SK-N-SH (cell line): ENCODE measurements around the gene DDX52. TPM values are rescaled to one million over a fixed set of nuclear protein-coding genes. Genes with fewer than 3 reads are reported as not detected.
"Not testable (repeated sequence)": the region's sequence is repeated elsewhere in the genome, so short reads cannot be mapped to it uniquely, and the experiment has no call there.

Experiments used
- CTCF ChIA-PET: fragments of 300-600, 350-600 bp; formaldehyde crosslinking; extraction: SDS; loops from one replicate; lab custom pipeline; 2021; lab: Yijun Ruan, JAX
- POLR2A ChIA-PET: fragments of 350-600 bp; sonication (Branson Sonifier 250); formaldehyde crosslinking; extraction: SDS; loops from one replicate; lab custom pipeline; 2020; ENCODE audit warnings: antibody characterized with exemption, inconsistent platforms; lab: Yijun Ruan, JAX
- DNase-seq: peaks from one replicate; pipeline ENCODE4 v3.0.0; 2012
- H2AFZ ChIP-seq: fragments of 200-600 bp; sonication (generic); 2 replicates; pipeline ENCODE4 v1.8.1; 2016; ENCODE audit warnings: antibody characterized with exemption, mild to moderate bottlenecking, low read depth
- H3F3A ChIP-seq: fragments of 200-600 bp; sonication (generic); replicated peaks from 2 replicates; pipeline ENCODE3; 2016; ENCODE audit warnings: antibody characterized with exemption, mild to moderate bottlenecking; ENCODE audit not compliant: insufficient read depth
- H3K27ac ChIP-seq, 2 experiments: fragments of 200-500 bp in 1 of 2; fragments of 200-600 bp in 1 of 2; sonication (Bioruptor generic) in 1 of 2; sonication (generic), shearing (Covaris generic) in 1 of 2; 2 replicates each; pipeline versions ENCODE4 v1.5.1 to v1.6.1; 2014 to 2016; ENCODE audit warnings: low read depth in 2 of 2, inconsistent platforms in 1 of 2, low read length in 1 of 2, mild to moderate bottlenecking in 1 of 2, mixed read lengths in 1 of 2
- H3K27me3 ChIP-seq: fragments of 200-600 bp; sonication (generic), shearing (Covaris generic); 2 replicates; pipeline ENCODE4 v1.6.1; 2016; ENCODE audit warnings: mixed run types; ENCODE audit not compliant: insufficient read depth
- H3K36me3 ChIP-seq, 2 experiments: fragments of 200-500 bp in 1 of 2; fragments of 200-600 bp in 1 of 2; sonication (Bioruptor generic) in 1 of 2; sonication (generic) in 1 of 2; replicated peaks in 1 of 2; 2 replicates each; pipeline versions ENCODE3 to v1.5.1; 2014 to 2016; ENCODE audit warnings: low read length in 1 of 2, mild to moderate bottlenecking in 1 of 2; ENCODE audit not compliant: insufficient read depth in 2 of 2, control insufficient read depth in 1 of 2
- H3K4me1 ChIP-seq, 2 experiments: fragments of 200-500 bp in 1 of 2; fragments of 200-600 bp in 1 of 2; sonication (Bioruptor generic) in 1 of 2; sonication (generic), shearing (Covaris generic) in 1 of 2; 2 replicates each; pipeline versions ENCODE4 v1.5.1 to v1.6.1; 2014 to 2016; ENCODE audit warnings: low read depth in 1 of 2, low read length in 1 of 2, mixed run types in 1 of 2; ENCODE audit not compliant: insufficient read depth in 2 of 2, control insufficient read depth in 1 of 2
- H3K4me2 ChIP-seq: fragments of 200-600 bp; sonication (generic), shearing (Covaris generic); 2 replicates; pipeline ENCODE4 v1.6.1; 2017; ENCODE audit warnings: mixed run types
- H3K4me3 ChIP-seq, 2 experiments: fragments of 200-500 bp in 1 of 2; fragments of 200-600 bp in 1 of 2; sonication (Bioruptor generic) in 1 of 2; sonication (generic), shearing (Covaris generic) in 1 of 2; 2 replicates each; pipeline versions ENCODE4 v1.5.1 to v1.8.1; 2014 to 2016; ENCODE audit warnings: low read depth in 2 of 2, inconsistent platforms in 1 of 2, low read length in 1 of 2, mild to moderate bottlenecking in 1 of 2, mixed read lengths in 1 of 2, moderate library complexity in 1 of 2
- H3K79me2 ChIP-seq: fragments of 200-600 bp; sonication (generic); 2 replicates; pipeline ENCODE4 v1.8.1; 2017; ENCODE audit warnings: mild to moderate bottlenecking; ENCODE audit not compliant: insufficient read depth
- H3K9ac ChIP-seq: fragments of 200-600 bp; sonication (generic); 2 replicates; pipeline ENCODE4 v1.6.1; 2017; ENCODE audit warnings: mixed run types
- H3K9me2 ChIP-seq: fragments of 200-600 bp; sonication (generic); 2 replicates; pipeline ENCODE4 v1.6.1; 2017; ENCODE audit warnings: mixed run types
- H3K9me3 ChIP-seq: fragments of 200-600 bp; sonication (generic); 2 replicates; pipeline ENCODE4 v1.6.1; 2017; ENCODE audit warnings: mixed run types, mild to moderate bottlenecking, moderate library complexity
- H4K20me1 ChIP-seq: fragments of 200-600 bp; sonication (generic); 2 replicates; pipeline ENCODE4 v1.6.1; 2017; ENCODE audit warnings: mild to moderate bottlenecking, mixed run types; ENCODE audit not compliant: insufficient read depth
- CHD2 ChIP-seq: fragments of 150-350 bp; IDR thresholded peaks from 2 replicates; pipeline ENCODE4 v1.6.1; 2018; ENCODE audit warnings: low read length; ENCODE audit not compliant: partially characterized antibody
- EZH2phosphoT487 ChIP-seq: fragments of 200-600 bp; sonication (generic); IDR thresholded peaks from 2 replicates; pipeline ENCODE4 v1.6.1; 2017; ENCODE audit warnings: low read depth, mixed run types, mild to moderate bottlenecking, antibody characterized with exemption, moderate library complexity, borderline replicate concordance
- FOSL2 ChIP-seq: IDR thresholded peaks from 2 replicates; pipeline ENCODE4 v1.4.0; 2012; ENCODE audit warnings: low read depth, mild to moderate bottlenecking, moderate library complexity, borderline replicate concordance
- FOXJ3 ChIP-seq: sonication (generic); formaldehyde crosslinking; IDR thresholded peaks from 2 replicates; pipeline ENCODE4 v1.5.1; 2020; ENCODE audit warnings: mild to moderate bottlenecking, missing genetic modification reagents
- FOXM1 ChIP-seq: IDR thresholded peaks from 2 replicates; pipeline ENCODE4 v1.4.0; 2012; ENCODE audit warnings: low read depth, mild to moderate bottlenecking
- GATA2 ChIP-seq: sonication (generic); formaldehyde crosslinking; IDR thresholded peaks from 2 replicates; pipeline ENCODE4 v1.5.0; 2020; ENCODE audit warnings: mild to moderate bottlenecking, missing genetic modification reagents
- MAX ChIP-seq: IDR thresholded peaks from 2 replicates; pipeline ENCODE4 v1.4.0; 2012; ENCODE audit warnings: low read depth
- MEF2A ChIP-seq: IDR thresholded peaks from 2 replicates; pipeline ENCODE4 v1.4.0; 2012; ENCODE audit warnings: low read depth, borderline replicate concordance
- NRF1 ChIP-seq: IDR thresholded peaks from 2 replicates; pipeline ENCODE4 v1.6.1; 2012; ENCODE audit warnings: low read depth, mild to moderate bottlenecking, low read length
- PBX3 ChIP-seq: IDR thresholded peaks from 2 replicates; pipeline ENCODE4; 2012
- RAD21 ChIP-seq: IDR thresholded peaks from 2 replicates; pipeline ENCODE4 v1.6.1; 2012; ENCODE audit warnings: mild to moderate bottlenecking, low read length
- RCOR1 ChIP-seq: fragments of 150-350 bp; IDR thresholded peaks from 2 replicates; pipeline ENCODE4 v1.6.1; 2017; ENCODE audit warnings: antibody characterized with exemption, low read length
- RXRA ChIP-seq: IDR thresholded peaks from 2 replicates; pipeline ENCODE4 v1.4.0; 2012; ENCODE audit warnings: low read depth, mild to moderate bottlenecking, borderline replicate concordance
- SMC3 ChIP-seq: IDR thresholded peaks from 2 replicates; pipeline ENCODE4 v1.6.1; 2012; ENCODE audit warnings: low read depth, low read length, improper control_type of control experiment
- TAF1 ChIP-seq: IDR thresholded peaks from 2 replicates; pipeline ENCODE4 v1.6.1; 2012; ENCODE audit warnings: low read depth, mild to moderate bottlenecking, low read length, moderate library complexity, borderline replicate concordance
- TCF12 ChIP-seq: IDR thresholded peaks from 2 replicates; pipeline ENCODE4 v1.4.0; 2012
- TEAD4 ChIP-seq: IDR thresholded peaks from 2 replicates; pipeline ENCODE4 v1.4.0; 2012; ENCODE audit warnings: mild to moderate bottlenecking, borderline replicate concordance; ENCODE audit not compliant: insufficient read depth
- YY1 ChIP-seq: IDR thresholded peaks from 2 replicates; pipeline ENCODE4 v1.4.0; 2012; ENCODE audit warnings: low read depth, mild to moderate bottlenecking
- WGBS: methylation state at CpG from one replicate; pipeline ENCODE4 v1.1.6; 2017; ENCODE audit warnings: low lambda C conversion rate; 5-methylcytosine and 5-hydroxymethylcytosine counted together
- polyA plus RNA-seq, 3 experiments: library from polyadenylated mRNA; depleted of rRNA; stranded (reverse); fragments of >200 nt; gene quantifications; 2 replicates each; pipeline ENCODE4 v1.2.3, GENCODE V29; 2012

Gene DDX52
- polyA plus RNA-seq, 1 of the 3 experiments (the other 2 are of a cell fraction): 7.3 TPM

GRCh38 chr17:37683454-37683984 is 40.3 kb upstream of the DDX52 start:
- TF ChIP-seq TAF1: no peak
- no peak for TF ChIP-seq MEF2A
- no peak for TF ChIP-seq FOXM1
- no peak for TF ChIP-seq NRF1
- TF ChIP-seq PBX3: no peak
- no peak for TF ChIP-seq RAD21
- TF ChIP-seq RXRA: no peak
- TF ChIP-seq TEAD4: no peak
- TF ChIP-seq FOXJ3 (CRISPR knock-in tag): no peak
- TF ChIP-seq MAX: no peak
- TF ChIP-seq SMC3: no peak
- TF ChIP-seq CHD2: no peak
- no peak for TF ChIP-seq EZH2phosphoT487
- no peak for TF ChIP-seq GATA2
- TF ChIP-seq FOSL2: no peak
- TF ChIP-seq YY1: no peak
- TF ChIP-seq, all 33 proteins: peak for 0
- DNase-seq: no peak
- Histone ChIP-seq H3K27me3 (no peaks in the 10 kb centered on the region), H3K36me3 (no peaks in the 10 kb centered on the region), H3K79me2 (no peaks in the 10 kb centered on the region), H3F3A (no peaks in the 10 kb centered on the region), H3K27ac (no peak overlapping the region), H3K4me2 (no peak overlapping the region), H2AFZ (no peak overlapping the region), H3K9ac (no peak overlapping the region), H3K4me3 (no peak overlapping the region), H4K20me1 (no peaks in the 10 kb centered on the region), H3K4me1 (no peaks in the 10 kb centered on the region), H3K9me2 (no peaks in the 10 kb centered on the region), H3K9me3 (no peaks in the 10 kb centered on the region)
- WGBS: 70% methylated on average over 9 of the region's 9 CpGs
- CTCF ChIA-PET: interaction anchor here (1.6 kb wide), 1 partner anchor 133 kb away, joined by 6 read pairs; no protein-coding TSS in a partner anchor
- POLR2A ChIA-PET: no interaction called here

GRCh38 chr17:37682007-37682406 is 38.8 kb upstream of the DDX52 start:
- H3K4me2 ChIP-seq: no peak overlapping the region
- POLR2A ChIA-PET: no interaction called here
- H2AFZ ChIP-seq: no peak overlapping the region
- H4K20me1 ChIP-seq: no peaks in the 10 kb centered on the region
- no peak for DNase-seq
- no peaks in the 10 kb centered on the region for H3K79me2 ChIP-seq
- H3K9me3 ChIP-seq: no peaks in the 10 kb centered on the region
- H3K36me3 ChIP-seq: no peaks in the 10 kb centered on the region
- no peak overlapping the region for H3K27ac ChIP-seq
- no peaks in the 10 kb centered on the region for H3K9me2 ChIP-seq
- 46% methylated on average over 3 of the region's 3 CpGs for WGBS
- H3F3A ChIP-seq: no peaks in the 10 kb centered on the region
- no peak overlapping the region for H3K9ac ChIP-seq
- no peaks in the 10 kb centered on the region for H3K27me3 ChIP-seq
- H3K4me3 ChIP-seq: no peak overlapping the region
- TF ChIP-seq RCOR1 (no peak), NRF1 (no peak), TCF12 (no peak), MEF2A (no peak)
- CTCF ChIA-PET: interaction anchor here (0.9 kb wide), 1 partner anchor 134 kb away, joined by 4 read pairs; no protein-coding TSS in a partner anchor
- H3K4me1 ChIP-seq: no peaks in the 10 kb centered on the region

DNA sequence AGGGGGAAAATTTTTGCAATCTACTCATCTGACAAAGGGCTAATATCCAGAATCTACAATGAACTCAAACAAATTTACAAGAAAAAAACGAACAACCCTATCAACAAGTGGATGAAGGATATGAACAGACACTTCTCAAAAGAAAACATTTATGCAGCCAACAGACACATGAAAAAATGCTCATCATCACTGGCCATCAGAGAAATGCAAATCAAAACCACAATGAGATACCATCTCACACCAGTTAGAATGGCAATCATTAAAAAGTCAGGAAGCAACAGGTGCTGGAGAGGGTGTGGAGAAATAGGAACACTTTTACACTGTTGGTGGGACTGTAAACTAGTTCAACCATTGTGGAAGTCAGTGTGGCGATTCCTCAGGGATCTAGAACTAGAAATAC is 36.7 kb upstream of the DDX52 start:
- H3K36me3 ChIP-seq, H3K27ac ChIP-seq, H3K27me3 ChIP-seq, H3K4me2 ChIP-seq, POLR2A ChIA-PET, CTCF ChIA-PET, H3K9ac ChIP-seq, H3F3A ChIP-seq, DNase-seq, H3K9me3 ChIP-seq, H3K4me3 ChIP-seq, H3K9me2 ChIP-seq, H4K20me1 ChIP-seq, H3K4me1 ChIP-seq, H3K79me2 ChIP-seq, H2AFZ ChIP-seq: not testable (repeated sequence)
- WGBS: 28% methylated on average over 2 of the region's 2 CpGs
